Activated CD4-positive, alpha-beta T cell treated with anti-CD3 and anti-CD28 coated beads, Interleukin-2, amount 10 ng/mL, durations not matched to agents 24 days and 14 days (primary cell): ENCODE data around the gene NEGR1. TPM values are rescaled to one million over a fixed set of nuclear protein-coding genes. Genes with fewer than 3 reads are reported as not detected.

Experiments used
- DNase-seq: peaks from one replicate; pipeline ENCODE4 v3.0.0; 2022
- H3K27ac Mint-ChIP-seq: one replicate; pipeline ENCODE4 v1.8.0; 2022; ENCODE audit warnings: mild to moderate bottlenecking, mixed read lengths
- H3K27me3 Mint-ChIP-seq: one replicate; pipeline ENCODE4 v1.8.0; 2022; ENCODE audit warnings: mixed read lengths
- H3K36me3 Mint-ChIP-seq: one replicate; pipeline ENCODE4 v1.8.0; 2022; ENCODE audit warnings: low read depth, mild to moderate bottlenecking, mixed read lengths
- H3K4me1 Mint-ChIP-seq: one replicate; pipeline ENCODE4 v1.8.0; 2021; ENCODE audit warnings: mixed read lengths
- H3K4me3 Mint-ChIP-seq: one replicate; pipeline ENCODE4 v1.8.0; 2022; ENCODE audit warnings: mild to moderate bottlenecking, moderate library complexity, mixed read lengths
- H3K9me3 Mint-ChIP-seq: one replicate; pipeline ENCODE4 v1.8.0; 2021; ENCODE audit warnings: mixed read lengths
- intact Hi-C: fragments of 100-400 bp; cut with micrococcal nuclease; formaldehyde crosslinking; loops from one replicate; pipeline ENCODE4 v1.15.1; 2023
- total RNA-seq: library from RNA; stranded (reverse); gene quantifications from 2 replicates; pipeline ENCODE4 v1.2.3, GENCODE V29; 2022

NEGR1 gene
- total RNA-seq, 1 donor from 2014 or later = not detected

DNA sequence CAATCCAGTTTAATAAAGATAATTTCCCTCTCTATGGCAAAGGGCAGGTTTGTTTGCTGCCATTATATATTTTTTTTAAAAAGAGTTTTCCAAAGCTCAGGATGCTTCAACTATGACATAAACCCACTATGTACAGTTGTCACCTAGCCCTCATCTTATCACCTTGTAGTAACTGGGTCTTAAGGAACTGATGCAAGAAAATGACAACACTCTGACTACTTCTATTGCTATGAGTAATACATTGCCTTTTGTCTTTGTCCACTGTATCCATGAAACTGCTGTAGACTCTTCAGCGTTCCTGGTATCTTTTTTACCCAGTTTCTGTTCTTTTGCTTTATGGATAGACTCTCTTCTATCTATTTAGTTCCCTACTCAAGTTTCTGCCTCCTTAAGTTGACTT, 586.5 kb downstream of the NEGR1 start:
- H3K4me3 Mint-ChIP-seq = no peak overlapping the region
- no peak for DNase-seq
- H3K9me3 Mint-ChIP-seq = no peaks in the 10 kb centered on the region
- no peak overlapping the region for H3K27ac Mint-ChIP-seq
- no peaks in the 10 kb centered on the region for H3K27me3 Mint-ChIP-seq
- no peaks in the 10 kb centered on the region for H3K4me1 Mint-ChIP-seq
- intact Hi-C loops = no loop called here
- no peaks in the 10 kb centered on the region for H3K36me3 Mint-ChIP-seq

DNA sequence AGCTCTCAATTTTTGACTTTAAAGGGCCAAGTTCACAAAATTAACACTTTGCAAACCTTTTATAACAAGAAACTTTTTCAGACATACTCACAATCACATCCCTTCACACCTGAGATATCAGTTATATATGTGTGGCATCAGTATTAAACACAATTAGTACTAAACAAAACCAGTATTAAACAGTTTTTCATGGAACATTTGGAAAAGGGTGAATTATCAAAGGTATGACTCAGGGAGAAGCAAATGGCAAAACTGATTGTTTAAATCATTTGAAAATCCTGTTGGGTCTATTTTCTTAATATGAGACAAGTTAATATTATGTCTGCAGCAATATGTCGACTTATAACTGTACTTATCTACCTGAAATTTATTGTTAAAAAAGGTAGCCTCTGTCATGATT, 587.3 kb downstream of the NEGR1 start:
- H3K27me3 Mint-ChIP-seq = no peaks in the 10 kb centered on the region
- intact Hi-C loops = no loop called here
- H3K36me3 Mint-ChIP-seq = no peaks in the 10 kb centered on the region
- no peaks in the 10 kb centered on the region for H3K4me1 Mint-ChIP-seq
- H3K27ac Mint-ChIP-seq = no peak overlapping the region
- no peaks in the 10 kb centered on the region for H3K9me3 Mint-ChIP-seq
- H3K4me3 Mint-ChIP-seq = no peak overlapping the region
- DNase-seq = no peak

DNA sequence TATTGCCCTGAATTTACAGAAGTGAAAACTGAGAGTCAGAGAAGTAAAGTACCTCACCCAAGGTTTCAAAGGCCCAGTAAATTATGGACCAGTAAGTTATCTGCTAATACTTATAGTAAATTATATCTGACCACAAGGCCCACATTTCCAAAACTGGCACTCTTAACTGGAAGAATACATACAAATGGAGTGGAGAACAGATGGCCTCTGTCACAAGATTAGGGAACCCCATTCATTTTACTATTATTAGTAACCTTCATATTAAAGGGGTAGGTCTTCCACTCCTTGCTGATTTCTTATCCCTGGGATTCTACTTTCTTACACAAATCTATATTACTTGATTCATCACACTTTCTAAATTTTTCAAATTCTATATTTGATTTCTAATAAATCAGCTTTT, 588.8 kb downstream of the NEGR1 start:
- H3K4me1 Mint-ChIP-seq = no peaks in the 10 kb centered on the region

DNA sequence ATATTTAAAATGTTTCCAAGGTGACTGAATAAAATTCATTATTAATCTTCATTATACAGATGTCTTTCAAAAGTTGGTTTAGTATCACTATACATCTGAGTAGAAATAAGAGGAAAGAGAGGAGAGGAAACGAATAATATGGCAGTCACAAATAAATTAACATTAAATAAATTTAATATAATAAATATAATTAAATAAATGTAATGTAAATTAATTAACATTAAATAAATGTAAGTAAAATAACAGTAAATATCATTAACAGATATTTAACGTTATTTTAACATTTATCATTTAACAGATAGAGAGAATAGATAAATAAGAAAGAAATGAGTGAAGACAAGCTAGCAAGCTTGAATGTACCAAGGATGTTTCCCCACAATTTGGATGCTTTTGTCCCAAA, 592.7 kb downstream of the NEGR1 start:
- Mint-ChIP-seq H3K9me3 (no peaks in the 10 kb centered on the region), H3K27ac (no peak overlapping the region), H3K27me3 (no peaks in the 10 kb centered on the region), H3K4me1 (no peaks in the 10 kb centered on the region), H3K36me3 (no peaks in the 10 kb centered on the region), H3K4me3 (no peak overlapping the region)
- DNase-seq = no peak
- intact Hi-C loops = no loop called here

More for the DNA sequence above, 588.8 kb downstream of the NEGR1 start:
- H3K36me3 Mint-ChIP-seq = no peaks in the 10 kb centered on the region
- no peak overlapping the region for H3K27ac Mint-ChIP-seq
- no peaks in the 10 kb centered on the region for H3K27me3 Mint-ChIP-seq
- DNase-seq = no peak
- H3K9me3 Mint-ChIP-seq = no peaks in the 10 kb centered on the region
- intact Hi-C loops = no loop called here
- no peak overlapping the region for H3K4me3 Mint-ChIP-seq

- no peak overlapping the region for H3K4me3 Mint-ChIP-seq
These were observed 595.0 kb downstream of the NEGR1 start for GRCh38 chr1:71687376-71687775.

GRCh38 chr1:71676979-71677925, 605.1 kb downstream of the NEGR1 start:
- Mint-ChIP-seq H3K9me3 (no peaks in the 10 kb centered on the region), H3K4me1 (no peaks in the 10 kb centered on the region), H3K4me3 (no peak overlapping the region), H3K36me3 (no peaks in the 10 kb centered on the region), H3K27me3 (no peaks in the 10 kb centered on the region), H3K27ac (no peak overlapping the region)
- intact Hi-C loops = no loop called here
- DNase-seq = no peak

More at GRCh38 chr1:71687376-71687775, 595.0 kb downstream of the NEGR1 start:
- H3K9me3 Mint-ChIP-seq = no peaks in the 10 kb centered on the region
- H3K27ac Mint-ChIP-seq = no peak overlapping the region
- no peaks in the 10 kb centered on the region for H3K4me1 Mint-ChIP-seq
- DNase-seq = no peak
- no peaks in the 10 kb centered on the region for H3K36me3 Mint-ChIP-seq
- intact Hi-C loops = no loop called here
- H3K27me3 Mint-ChIP-seq = no peaks in the 10 kb centered on the region

- Mint-ChIP-seq H3K36me3 (no peaks in the 10 kb centered on the region), H3K4me3 (no peak overlapping the region), H3K27ac (no peak overlapping the region), H3K27me3 (no peaks in the 10 kb centered on the region), H3K4me1 (no peaks in the 10 kb centered on the region), H3K9me3 (no peaks in the 10 kb centered on the region)
- intact Hi-C loops = no loop called here
- DNase-seq = no peak
These were observed 614.3 kb downstream of the NEGR1 start for GRCh38 chr1:71668065-71668464.

DNA sequence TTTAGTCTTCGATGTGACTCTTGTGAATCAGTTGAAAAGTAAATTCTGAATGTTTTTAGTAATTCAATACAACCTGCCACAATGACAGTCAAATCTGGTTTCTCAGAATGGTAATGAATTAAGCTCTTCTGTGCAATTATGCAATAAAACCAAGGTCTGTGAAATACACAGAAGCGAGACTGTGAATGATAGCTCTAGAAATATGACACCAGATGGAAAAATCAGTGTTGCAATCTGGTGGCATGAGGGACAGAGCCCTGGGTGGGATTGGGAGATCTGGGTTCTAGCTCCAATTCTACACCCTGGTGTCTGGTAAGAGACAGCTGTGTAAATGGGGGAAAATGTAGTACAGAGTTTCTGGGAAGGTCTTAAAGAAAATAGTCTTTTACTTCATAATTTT, 615.1 kb downstream of the NEGR1 start:
- H3K27me3 Mint-ChIP-seq = no peaks in the 10 kb centered on the region
- no peak overlapping the region for H3K4me3 Mint-ChIP-seq
- H3K4me1 Mint-ChIP-seq = no peaks in the 10 kb centered on the region
- no peak for DNase-seq
- H3K36me3 Mint-ChIP-seq = no peaks in the 10 kb centered on the region
- intact Hi-C loops = no loop called here
- no peaks in the 10 kb centered on the region for H3K9me3 Mint-ChIP-seq
- H3K27ac Mint-ChIP-seq = no peak overlapping the region

DNA sequence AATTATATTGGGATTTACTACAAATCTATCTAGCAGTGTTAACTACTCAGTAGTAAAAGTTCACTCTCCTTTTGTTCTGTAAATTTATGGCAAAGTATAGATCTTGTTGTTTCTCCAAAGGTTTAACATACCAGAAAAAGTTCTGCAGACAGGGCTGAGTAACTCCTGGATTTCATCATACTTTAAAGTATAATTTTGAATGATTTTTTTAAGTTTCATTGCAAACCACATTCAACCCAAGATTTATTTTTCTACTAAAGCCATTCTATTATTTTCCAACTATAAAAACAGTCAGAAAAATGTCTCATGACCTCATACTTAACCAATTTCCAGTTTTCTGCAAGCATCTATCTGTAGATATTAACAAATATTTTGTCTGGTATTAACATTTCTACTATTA, 615.7 kb downstream of the NEGR1 start:
- intact Hi-C loops = no loop called here
- Mint-ChIP-seq H3K27ac (no peak overlapping the region), H3K27me3 (no peaks in the 10 kb centered on the region), H3K9me3 (no peaks in the 10 kb centered on the region), H3K36me3 (no peaks in the 10 kb centered on the region), H3K4me3 (no peak overlapping the region), H3K4me1 (no peaks in the 10 kb centered on the region)
- DNase-seq = no peak

DNA sequence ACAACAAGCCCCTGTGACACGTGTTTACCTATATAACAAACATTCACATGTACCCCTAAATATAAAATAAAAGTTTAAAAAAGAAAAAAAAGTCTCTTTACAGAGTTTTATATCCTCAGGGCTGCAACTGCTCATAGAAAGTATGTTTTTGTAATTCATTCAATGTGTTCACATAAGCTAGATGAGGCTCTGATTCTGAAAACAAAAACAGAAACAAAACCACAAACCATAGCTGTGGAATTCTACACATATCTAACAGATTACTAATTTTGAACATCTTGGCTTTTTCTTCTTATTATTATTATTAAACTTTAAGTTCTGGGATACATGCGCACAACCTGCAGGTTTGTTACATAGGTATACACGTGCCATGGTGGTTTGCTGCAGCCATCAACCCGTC, 621.9 kb downstream of the NEGR1 start:
- intact Hi-C loops = no loop called here
- Mint-ChIP-seq H3K36me3 (no peaks in the 10 kb centered on the region), H3K27ac (no peak overlapping the region), H3K4me1 (no peaks in the 10 kb centered on the region), H3K4me3 (no peak overlapping the region), H3K9me3 (no peaks in the 10 kb centered on the region), H3K27me3 (no peaks in the 10 kb centered on the region)
- DNase-seq = no peak

DNA sequence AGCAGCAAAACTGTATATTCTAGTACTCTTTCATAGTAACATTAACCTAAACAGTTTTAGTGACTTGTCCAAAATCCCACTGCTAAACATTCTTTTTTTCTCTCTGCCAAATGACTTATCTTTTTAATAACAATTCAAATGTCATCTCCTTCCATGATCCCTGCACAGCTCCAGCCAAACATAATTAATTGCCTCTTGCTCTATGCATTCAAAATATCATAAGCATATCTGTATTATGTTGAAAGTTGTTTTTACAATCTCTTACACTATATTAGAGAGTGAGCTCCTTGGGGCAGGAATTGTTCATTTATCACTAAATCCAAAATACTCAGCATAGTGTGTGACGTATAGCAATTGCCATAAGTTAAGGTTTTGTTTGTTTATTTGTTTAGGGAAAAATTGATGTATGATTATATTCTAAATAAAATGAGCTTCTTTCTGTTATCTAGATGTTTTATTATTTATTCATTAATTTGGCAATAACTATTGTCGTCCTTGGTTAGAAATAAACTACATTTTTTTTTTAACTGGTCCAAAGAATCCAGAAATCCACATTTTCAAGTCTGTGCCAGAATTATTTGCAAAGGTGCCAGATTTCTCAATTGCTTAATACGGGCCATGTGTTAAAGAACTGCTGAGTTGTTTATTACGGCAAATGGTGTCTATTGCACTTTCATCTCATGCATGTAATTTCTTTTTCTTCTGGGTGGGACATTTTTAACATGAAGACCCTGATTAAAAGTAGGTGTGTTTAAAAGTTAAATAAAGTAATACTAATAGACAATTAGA, 624.3 kb downstream of the NEGR1 start:
- Mint-ChIP-seq H3K36me3 (no peaks in the 10 kb centered on the region), H3K27me3 (no peaks in the 10 kb centered on the region), H3K4me1 (no peaks in the 10 kb centered on the region), H3K4me3 (no peak overlapping the region), H3K9me3 (no peaks in the 10 kb centered on the region), H3K27ac (no peak overlapping the region)
- intact Hi-C loops = no loop called here
- no peak for DNase-seq

GRCh38 chr1:71656902-71657301, 625.4 kb downstream of the NEGR1 start:
- no peak for DNase-seq
- no peak overlapping the region for H3K4me3 Mint-ChIP-seq
- H3K4me1 Mint-ChIP-seq = no peaks in the 10 kb centered on the region
- H3K9me3 Mint-ChIP-seq = no peaks in the 10 kb centered on the region
- intact Hi-C loops = no loop called here
- H3K27me3 Mint-ChIP-seq = no peaks in the 10 kb centered on the region
- H3K27ac Mint-ChIP-seq = no peak overlapping the region
- no peaks in the 10 kb centered on the region for H3K36me3 Mint-ChIP-seq

DNA sequence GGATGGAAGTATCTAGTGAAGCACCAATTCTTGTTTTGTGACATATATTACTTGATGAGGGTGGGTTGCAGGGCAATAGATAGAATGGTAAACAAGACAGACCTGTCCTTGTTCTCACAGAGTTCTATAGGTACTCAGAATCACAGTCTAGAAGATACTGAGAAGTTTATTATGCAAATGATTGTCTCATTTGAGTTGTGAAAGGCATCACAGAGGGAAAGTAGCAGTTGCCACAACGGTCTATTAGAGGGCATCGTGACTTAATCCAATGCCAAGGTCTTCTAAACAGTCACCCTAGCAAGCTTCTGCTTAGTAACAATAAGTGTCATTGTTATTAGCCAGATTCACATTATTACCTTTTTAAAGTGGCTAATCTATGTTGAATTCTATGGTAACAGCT, 626.7 kb downstream of the NEGR1 start:
- no peak for DNase-seq
- intact Hi-C loops = no loop called here
- Mint-ChIP-seq H3K27me3 (no peaks in the 10 kb centered on the region), H3K4me1 (no peaks in the 10 kb centered on the region), H3K9me3 (no peaks in the 10 kb centered on the region), H3K4me3 (no peak overlapping the region), H3K27ac (no peak overlapping the region), H3K36me3 (no peaks in the 10 kb centered on the region)

GRCh38 chr1:71653952-71654351, 628.4 kb downstream of the NEGR1 start:
- intact Hi-C loops = no loop called here
- Mint-ChIP-seq H3K4me1 (no peaks in the 10 kb centered on the region), H3K27ac (no peak overlapping the region), H3K9me3 (no peaks in the 10 kb centered on the region), H3K36me3 (no peaks in the 10 kb centered on the region), H3K4me3 (no peak overlapping the region), H3K27me3 (no peaks in the 10 kb centered on the region)
- no peak for DNase-seq
